Measurements from ENCODE around the gene NXT1.

Gene NXT1

GRCh38 chr20:23390091-23390774, 39.6 kb downstream of the NXT1 start:
- no peak for DNase-seq (ENCODE audit: low read depth in 3 of 3)

- DNase-seq (ENCODE audit: low read depth in 3 of 3): no peak
Measured at GRCh38 chr20:23391707-23392310, 41.2 kb downstream of the NXT1 start.

- no peak for DNase-seq (ENCODE audit: low read depth in 3 of 3)
Measured at GRCh38 chr20:23393996-23394775, 43.6 kb downstream of the NXT1 start.

GRCh38 chr20:23396950-23397627, 46.5 kb downstream of the NXT1 start:
- no peak for DNase-seq (ENCODE audit: low read depth in 3 of 3)

- no peak for DNase-seq (ENCODE audit: low read depth in 3 of 3)
Measured at GRCh38 chr20:23397961-23398360, 47.4 kb downstream of the NXT1 start.

- DNase-seq (ENCODE audit: low read depth in 3 of 3): no peak
Measured at GRCh38 chr20:23399568-23400241, 49.1 kb downstream of the NXT1 start.

- DNase-seq (ENCODE audit: low read depth in 3 of 3): no peak
Measured at GRCh38 chr20:23401051-23401450, 50.5 kb downstream of the NXT1 start.

GRCh38 chr20:23403751-23404150, 53.2 kb downstream of the NXT1 start:
- no peak for DNase-seq (ENCODE audit: low read depth in 3 of 3)

- no peak for DNase-seq (ENCODE audit: low read depth in 3 of 3)
Measured at GRCh38 chr20:23404196-23404595, 53.6 kb downstream of the NXT1 start.

Measured in stimulated activated CD4-positive, alpha-beta T cell treated with anti-CD3 and anti-CD28 coated beads, TNF-alpha, amount 100 ng/mL, for 24 hours (primary cell).